ENCODE measurements around the gene SH3GL1.

GRCh38 chr19:4446704-4447200 is 46.4 kb upstream of the SH3GL1 start:
- TF ChIP-seq CTCF (conservative IDR thresholded peaks at IDR 0.05; ENCODE audit: low read depth, low read length) (no peak), EZH2 (IDR thresholded peaks at IDR 0.05; ENCODE audit: low read length, unreplicated experiment) (no peak), EZH2phosphoT487 (IDR thresholded peaks at IDR 0.05; ENCODE audit: borderline replicate concordance, low read length) (no peak)
